ENCODE measurements around the gene SSU72. TPM values are rescaled to one million over a fixed set of nuclear protein-coding genes. Genes with fewer than 3 reads are reported as not detected.
A peak's percentile ranks its signal among the peaks of the same experiment; 100 is the strongest.

The SSU72 gene
- total and polyA plus RNA-seq, 2 donors (not counting 3 experiments of a cell fraction or from before 2014, with no cell fraction given), result 85.9 to 129 TPM

- Histone ChIP-seq H3K27me3 (ENCODE audit: control insufficient read depth in 2 of 2, insufficient read depth in 2 of 2, low read length in 2 of 2) (no peaks in the 10 kb centered on the region), H3K4me3 (replicated peaks in 1 of 3; ENCODE audit: insufficient read depth in 1 of 3, low read depth in 1 of 3, low read length in 3 of 3) (peak overlapping the region in 2 of 3 experiments; percentile 67 to 99), H3K4me2 (ENCODE audit: insufficient read depth, low read length) (peak overlapping the region; percentile 75), H2AFZ (ENCODE audit: low read depth, low read length) (no peak overlapping the region), H3K9me3 (replicated peaks; ENCODE audit: control insufficient read depth, insufficient read depth, low read length) (no peaks in the 10 kb centered on the region), H3K79me2 (ENCODE audit: control insufficient read depth, insufficient read depth, low read length) (peaks cover 3% of the 10 kb centered on the region), H3K36me3 (ENCODE audit: control insufficient read depth in 2 of 2, extremely low read depth in 1 of 2, insufficient read depth in 2 of 2, low read length in 2 of 2) (peaks cover 0 to 2% of the 10 kb centered on the region in 2 experiments), H3K27ac (ENCODE audit: insufficient read depth, low read depth, low read length) (no peak overlapping the region), H3K4me1 (ENCODE audit: control insufficient read depth, extremely low read depth, insufficient read depth, low read length) (peaks cover 16% of the 10 kb centered on the region), H3K9ac (replicated peaks; ENCODE audit: extremely low read depth, insufficient read depth, low read length) (peak overlapping the region; percentile 100), H4K20me1 (replicated peaks; ENCODE audit: control insufficient read depth, extremely low read depth, insufficient read depth, low read length) (no peaks in the 10 kb centered on the region), H3K9me1 (replicated peaks; ENCODE audit: control insufficient read depth, extremely low read depth, insufficient read depth, low read length) (no peaks in the 10 kb centered on the region)
- CTCF ChIA-PET, result no interaction called here
- DNase-seq (ENCODE audit: low read depth, low spot score) (no peak), FAIRE-seq (no peak)
- POLR2A ChIA-PET, result no interaction called here
- TF ChIP-seq MAX (IDR thresholded peaks at IDR 0.05; ENCODE audit: insufficient read depth, insufficient read length) (no peak), JUN (IDR thresholded peaks at IDR 0.05; ENCODE audit: borderline replicate concordance, insufficient read depth, insufficient read length, low read depth) (no peak)
- intact Hi-C loops (cut with micrococcal nuclease) (loop anchor here (5.0 kb wide), 1 partner anchor 105 kb away; the partner anchor contains the start of gene ATAD3A), dilution Hi-C loops (cut with MboI; ENCODE audit: extremely low pct_ligation_motif_present, low sequenced_read_pairs) (no loop called here)
- no TSS peak for BruUV-seq (replicated peaks)
Measured at GRCh38 chr1:1616838-1617237, 42.2 kb upstream of the SSU72 start.

GRCh38 chr1:1616045-1616790, 41.6 kb upstream of the SSU72 start:
- peaks cover 3% of the 10 kb centered on the region for H3K79me2 ChIP-seq (ENCODE audit: control insufficient read depth, insufficient read depth, low read length)
- no peaks in the 10 kb centered on the region for H3K27me3 ChIP-seq (ENCODE audit: control insufficient read depth in 2 of 2, insufficient read depth in 2 of 2, low read length in 2 of 2)
- dilution Hi-C loops (cut with MboI; ENCODE audit: extremely low pct_ligation_motif_present, low sequenced_read_pairs), result no loop called here
- H2AFZ ChIP-seq (ENCODE audit: low read depth, low read length), result peak overlapping the region; percentile 90
- ChIA-PET POLR2A (no interaction called here), CTCF (interaction anchor here (1.4 kb wide), 1 partner anchor 111 kb away, joined by 4 read pairs; no protein-coding TSS in a partner anchor)
- peak overlapping the region; percentile 99 for H3K27ac ChIP-seq (ENCODE audit: insufficient read depth, low read depth, low read length)
- H4K20me1 ChIP-seq (replicated peaks; ENCODE audit: control insufficient read depth, extremely low read depth, insufficient read depth, low read length), result no peaks in the 10 kb centered on the region
- no peaks in the 10 kb centered on the region for H3K9me3 ChIP-seq (replicated peaks; ENCODE audit: control insufficient read depth, insufficient read depth, low read length)
- peak; percentile 18 for DNase-seq (ENCODE audit: low read depth, low spot score)
- H3K9ac ChIP-seq (replicated peaks; ENCODE audit: extremely low read depth, insufficient read depth, low read length), result peak overlapping the region; percentile 100
- no peak for TF ChIP-seq FOS (IDR thresholded peaks at IDR 0.05; ENCODE audit: borderline replicate concordance, insufficient read depth, low read length)
- no peak for TF ChIP-seq MYC (IDR thresholded peaks at IDR 0.05; ENCODE audit: low read depth, low read length)
- no peak for TF ChIP-seq EZH2 (IDR thresholded peaks at IDR 0.05; ENCODE audit: borderline replicate concordance, low read depth, low read length, severe bottlenecking)
- TF ChIP-seq POLR2AphosphoS5 (IDR thresholded peaks at IDR 0.05; ENCODE audit: insufficient read depth, low read depth, low read length), result no peak
- no peak for TF ChIP-seq MAX (IDR thresholded peaks at IDR 0.05; ENCODE audit: insufficient read depth, insufficient read length)
- no peak for TF ChIP-seq GATA2 (IDR thresholded peaks at IDR 0.05; ENCODE audit: insufficient read depth, insufficient read length, low read depth, low read length)
- TF ChIP-seq POLR2A (IDR thresholded peaks at IDR 0.05; ENCODE audit: low read depth, low read length), result no peak
- no peak for TF ChIP-seq CTCF (IDR thresholded peaks at IDR 0.05; ENCODE audit: extremely low read depth in 1 of 2, insufficient read depth in 1 of 2, low read depth in 1 of 2, low read length in 2 of 2)
- TF ChIP-seq JUN (IDR thresholded peaks at IDR 0.05; ENCODE audit: borderline replicate concordance, insufficient read depth, insufficient read length, low read depth), result no peak
- BruUV-seq (replicated peaks), result no TSS peak
- FAIRE-seq, result no peak
- H3K9me1 ChIP-seq (replicated peaks; ENCODE audit: control insufficient read depth, extremely low read depth, insufficient read depth, low read length), result no peaks in the 10 kb centered on the region
- peak overlapping the region; percentile 67 to 99 (median 68) for H3K4me3 ChIP-seq (replicated peaks in 1 of 3; ENCODE audit: insufficient read depth in 1 of 3, low read depth in 1 of 3, low read length in 3 of 3)
- peak overlapping the region; percentile 75 for H3K4me2 ChIP-seq (ENCODE audit: insufficient read depth, low read length)
- peaks cover 16% of the 10 kb centered on the region for H3K4me1 ChIP-seq (ENCODE audit: control insufficient read depth, extremely low read depth, insufficient read depth, low read length)
- intact Hi-C loops (cut with micrococcal nuclease), result loop anchor here (5.0 kb wide), 1 partner anchor 104 kb away; the partner anchor contains the start of gene ATAD3A
- peaks cover 0 to 2% of the 10 kb centered on the region in 2 experiments for H3K36me3 ChIP-seq (ENCODE audit: control insufficient read depth in 2 of 2, extremely low read depth in 1 of 2, insufficient read depth in 2 of 2, low read length in 2 of 2)
